ENCODE data around the gene ZG16B.

ZG16B gene

GRCh38 chr16:2848933-2849725, 19.0 kb downstream of the ZG16B start:
- DNase-seq = no peak

GRCh38 chr16:2852003-2852730, 22.1 kb downstream of the ZG16B start:
- no peak for DNase-seq

- DNase-seq = no peak
Observed at GRCh38 chr16:2852731-2853507, 22.8 kb downstream of the ZG16B start.

GRCh38 chr16:2853531-2854073, 23.5 kb downstream of the ZG16B start:
- no peak for DNase-seq

- DNase-seq = no peak
Observed at GRCh38 chr16:2854700-2855309, 24.7 kb downstream of the ZG16B start.

GRCh38 chr16:2855536-2855935, 25.4 kb downstream of the ZG16B start:
- DNase-seq = no peak

- no peak for DNase-seq
Observed at GRCh38 chr16:2856061-2856670, 26.1 kb downstream of the ZG16B start.

- DNase-seq = no peak
Observed at GRCh38 chr16:2856686-2857450, 26.8 kb downstream of the ZG16B start.

- no peak for DNase-seq
Observed at GRCh38 chr16:2857451-2858244, 27.5 kb downstream of the ZG16B start, which contains the start of gene PRSS22. TSS of gene PRSS22 (minus strand) at chr16:2858170. CDS start at chr16:2858104, 66 bp downstream.

- no peak for DNase-seq
Observed at GRCh38 chr16:2858245-2859025, 28.3 kb downstream of the ZG16B start.

GRCh38 chr16:2859686-2860265, 29.7 kb downstream of the ZG16B start:
- DNase-seq = no peak

- no peak for DNase-seq
Observed at GRCh38 chr16:2860826-2861567, 30.9 kb downstream of the ZG16B start.

GRCh38 chr16:2865651-2866050, 35.5 kb downstream of the ZG16B start:
- no peak for DNase-seq

GRCh38 chr16:2866431-2866830, 36.3 kb downstream of the ZG16B start:
- no peak for DNase-seq

- DNase-seq = no peak
Observed at GRCh38 chr16:2867661-2867986, 37.5 kb downstream of the ZG16B start.

GRCh38 chr16:2867987-2868789, 38.1 kb downstream of the ZG16B start:
- DNase-seq = peak; percentile 94 to 97

- DNase-seq = no peak
Observed at GRCh38 chr16:2871926-2872325, 41.8 kb downstream of the ZG16B start.
